Neuronal stem cell (in vitro differentiated cells): ENCODE measurements around the gene NFKBIZ.

Experiments used
- DNase-seq: peaks from one replicate; pipeline ENCODE4 v3.0.0-alpha.2; 2013; ENCODE audit warnings: low spot score
- H2AFZ ChIP-seq: one replicate; pipeline ENCODE4 v1.6.1; 2013; ENCODE audit warnings: mild to moderate bottlenecking, low read length, inconsistent platforms
- H2AK5ac ChIP-seq: 2 replicates; pipeline ENCODE4 v1.6.1; 2013; ENCODE audit warnings: low read depth, mild to moderate bottlenecking, inconsistent platforms, low read length, moderate library complexity, mixed read lengths
- H2BK120ac ChIP-seq: 2 replicates; pipeline ENCODE4 v1.6.1; 2013; ENCODE audit warnings: low read depth, mild to moderate bottlenecking, inconsistent platforms, low read length, moderate library complexity, mixed read lengths
- H2BK12ac ChIP-seq: one replicate; pipeline ENCODE4 v1.6.1; 2013; ENCODE audit warnings: low read length, inconsistent platforms
- H2BK15ac ChIP-seq: 2 replicates; pipeline ENCODE4 v1.6.1; 2013; ENCODE audit warnings: mild to moderate bottlenecking, low read length, inconsistent platforms, mixed read lengths
- H2BK5ac ChIP-seq: one replicate; pipeline ENCODE4 v1.6.1; 2013; ENCODE audit warnings: inconsistent platforms, mild to moderate bottlenecking, low read length, moderate library complexity
- H3K14ac ChIP-seq: one replicate; pipeline ENCODE4 v1.6.1; 2013; ENCODE audit warnings: low read length, inconsistent platforms
- H3K18ac ChIP-seq: 2 replicates; pipeline ENCODE4 v1.6.1; 2013; ENCODE audit warnings: low read length, inconsistent platforms
- H3K23ac ChIP-seq: 2 replicates; pipeline ENCODE4 v1.6.1; 2013; ENCODE audit warnings: low read depth, mild to moderate bottlenecking, mixed read lengths, low read length, inconsistent platforms; ENCODE audit not compliant: poor library complexity
- H3K27ac ChIP-seq: replicated peaks from 3 replicates; pipeline ENCODE4 v1.5.1; 2013; ENCODE audit warnings: low read length, inconsistent platforms
- H3K27me3 ChIP-seq, 3 experiments: 2 replicates each; pipeline ENCODE4 v1.6.1; 2013; ENCODE audit warnings: low read length in 3 of 3, mild to moderate bottlenecking in 2 of 3, inconsistent platforms in 1 of 3, low read depth in 1 of 3, mixed read lengths in 1 of 3, moderate library complexity in 1 of 3; ENCODE audit not compliant: control insufficient read depth in 3 of 3, insufficient read depth in 3 of 3
- H3K36me3 ChIP-seq, 2 donors: replicated peaks in 1 of 2; 2 replicates each; pipeline ENCODE4 v1.6.1; 2013; ENCODE audit warnings: low read length in 2 of 2; ENCODE audit not compliant: control insufficient read depth in 2 of 2, insufficient read depth in 2 of 2
- H3K4ac ChIP-seq: 2 replicates; pipeline ENCODE4 v1.6.1; 2013; ENCODE audit warnings: inconsistent platforms, mild to moderate bottlenecking, low read length, moderate library complexity
- H3K4me1 ChIP-seq, 2 donors: 1 replicate in 1 of 2; 2 replicates in 1 of 2; pipeline ENCODE4 v1.6.1; 2013; ENCODE audit warnings: low read length in 2 of 2, low read depth in 1 of 2; ENCODE audit not compliant: control insufficient read depth in 2 of 2, insufficient read depth in 1 of 2
- H3K4me2 ChIP-seq: one replicate; pipeline ENCODE4 v1.6.1; 2013; ENCODE audit warnings: mild to moderate bottlenecking, low read length, inconsistent platforms; ENCODE audit not compliant: insufficient read depth, poor library complexity, severe bottlenecking
- H3K4me3 ChIP-seq, 2 donors: 2 replicates each; pipeline ENCODE4 v1.5.1; 2013; ENCODE audit warnings: low read length in 2 of 2, mild to moderate bottlenecking in 2 of 2, inconsistent platforms in 1 of 2, moderate library complexity in 1 of 2
- H3K79me1 ChIP-seq: one replicate; pipeline ENCODE4 v1.6.1; 2013; ENCODE audit warnings: low read depth, mild to moderate bottlenecking, inconsistent platforms, low read length, moderate library complexity
- H3K9ac ChIP-seq: one replicate; pipeline ENCODE4 v1.6.1; 2013; ENCODE audit warnings: mild to moderate bottlenecking, low read depth, low read length, inconsistent platforms; ENCODE audit not compliant: poor library complexity
- H3K9me3 ChIP-seq, 2 donors: replicated peaks in 1 of 2; 2 replicates each; pipeline versions ENCODE3 to v1.6.1; 2013; ENCODE audit warnings: low read length in 2 of 2, mild to moderate bottlenecking in 2 of 2, inconsistent platforms in 1 of 2, low read depth in 1 of 2, mixed read lengths in 1 of 2, moderate library complexity in 1 of 2; ENCODE audit not compliant: control insufficient read depth in 2 of 2, insufficient read depth in 1 of 2
- H4K8ac ChIP-seq: one replicate; pipeline ENCODE4 v1.6.1; 2013; ENCODE audit warnings: low read depth, mild to moderate bottlenecking, inconsistent platforms, low read length, moderate library complexity
- H4K91ac ChIP-seq: one replicate; pipeline ENCODE4 v1.6.1; 2013; ENCODE audit warnings: low read length, low read depth, mild to moderate bottlenecking, inconsistent platforms; ENCODE audit not compliant: poor library complexity
- WGBS, 2 donors: extraction: QIAGEN DNeasy Blood & Tissue Kit; methylation state at CpG; one replicate each; pipeline ENCODE4 v1.1.7; 2013; ENCODE audit warnings: missing lambda C conversion rate in 2 of 2, mixed read lengths in 1 of 2; ENCODE audit not compliant: insufficient read length in 2 of 2, insufficient replicate concordance in 1 of 2; ENCODE audit errors: extremely low coverage in 2 of 2; 5-methylcytosine and 5-hydroxymethylcytosine counted together

Gene NFKBIZ

GRCh38 chr3:101821503-101821902, 27.8 kb upstream of the NFKBIZ start:
- Histone ChIP-seq H3K4me3 (no peak overlapping the region), H3K14ac (no peak overlapping the region), H2BK120ac (no peak overlapping the region), H3K27ac (no peak overlapping the region), H3K9me3 (no peaks in the 10 kb centered on the region), H3K36me3 (peaks cover 6 to 18% of the 10 kb centered on the region in 2 donors), H3K27me3 (no peaks in the 10 kb centered on the region), H4K91ac (no peak overlapping the region), H2BK5ac (no peak overlapping the region), H3K23ac (no peak overlapping the region), H3K79me1 (no peaks in the 10 kb centered on the region), H4K8ac (no peak overlapping the region), H3K4me2 (no peak overlapping the region), H2BK12ac (no peak overlapping the region), H2AFZ (no peak overlapping the region), H3K4ac (no peak overlapping the region), H2BK15ac (no peak overlapping the region), H3K4me1 (no peaks in the 10 kb centered on the region), H3K18ac (no peak overlapping the region), H3K9ac (no peak overlapping the region), H2AK5ac (no peak overlapping the region)
- DNase-seq: no peak
- no CpG with 5 or more reads among the region's 19 CpGs for WGBS, 2 donors

- no peaks in the 10 kb centered on the region for H3K27me3 ChIP-seq
- no peak overlapping the region for H3K18ac ChIP-seq
- no peak overlapping the region for H4K8ac ChIP-seq
- no peak overlapping the region for H3K14ac ChIP-seq
- H3K4me3 ChIP-seq: no peak overlapping the region
- H3K79me1 ChIP-seq: no peaks in the 10 kb centered on the region
- no peak overlapping the region for H2BK120ac ChIP-seq
- H2BK12ac ChIP-seq: no peak overlapping the region
- peaks cover 0 to 7% of the 10 kb centered on the region in 2 donors for H3K4me1 ChIP-seq
- H3K36me3 ChIP-seq: peaks cover 6 to 11% of the 10 kb centered on the region in 2 donors
- no peak overlapping the region for H3K4ac ChIP-seq
- WGBS, 2 donors: no CpG with 5 or more reads among the region's 5 CpGs
- no peak overlapping the region for H2BK15ac ChIP-seq
- H4K91ac ChIP-seq: no peak overlapping the region
- DNase-seq: no peak
- no peak overlapping the region for H2BK5ac ChIP-seq
- no peak overlapping the region for H2AFZ ChIP-seq
- H3K4me2 ChIP-seq: no peak overlapping the region
- H3K27ac ChIP-seq: no peak overlapping the region
- no peak overlapping the region for H3K23ac ChIP-seq
- no peak overlapping the region for H3K9ac ChIP-seq
- H3K9me3 ChIP-seq: no peaks in the 10 kb centered on the region
- no peak overlapping the region for H2AK5ac ChIP-seq
Measured at GRCh38 chr3:101823525-101823924, 25.8 kb upstream of the NFKBIZ start.

- Histone ChIP-seq H3K9ac (no peak overlapping the region), H2BK15ac (no peak overlapping the region), H3K18ac (no peak overlapping the region), H3K27me3 (no peaks in the 10 kb centered on the region), H3K14ac (no peak overlapping the region), H2BK12ac (no peak overlapping the region), H3K27ac (no peak overlapping the region), H4K8ac (no peak overlapping the region), H2AK5ac (no peak overlapping the region), H3K36me3 (peaks cover 6 to 11% of the 10 kb centered on the region in 2 donors), H2BK120ac (no peak overlapping the region), H3K4ac (no peak overlapping the region), H2BK5ac (no peak overlapping the region), H3K4me3 (no peak overlapping the region), H3K23ac (no peak overlapping the region), H3K4me2 (no peak overlapping the region), H3K4me1 (peaks cover 5 to 16% of the 10 kb centered on the region in 2 donors), H2AFZ (no peak overlapping the region), H4K91ac (no peak overlapping the region), H3K79me1 (no peaks in the 10 kb centered on the region), H3K9me3 (no peaks in the 10 kb centered on the region)
- DNase-seq: no peak
- no CpG with 5 or more reads among the region's 3 CpGs for WGBS, 2 donors
Measured at GRCh38 chr3:101824702-101825101, 24.6 kb upstream of the NFKBIZ start.

GRCh38 chr3:101825904-101826445, 23.3 kb upstream of the NFKBIZ start:
- H4K91ac ChIP-seq: no peak overlapping the region
- no peak overlapping the region for H2BK120ac ChIP-seq
- no peak overlapping the region for H4K8ac ChIP-seq
- H2BK5ac ChIP-seq: no peak overlapping the region
- H3K4ac ChIP-seq: no peak overlapping the region
- no peak overlapping the region for H3K18ac ChIP-seq
- no CpG with 5 or more reads among the region's 2 CpGs for WGBS, 2 donors
- no peak overlapping the region for H3K9ac ChIP-seq
- H3K14ac ChIP-seq: no peak overlapping the region
- H3K23ac ChIP-seq: no peak overlapping the region
- DNase-seq: no peak
- H2BK12ac ChIP-seq: no peak overlapping the region
- H2AK5ac ChIP-seq: no peak overlapping the region
- no peak overlapping the region for H3K27ac ChIP-seq
- H2BK15ac ChIP-seq: no peak overlapping the region
- H3K79me1 ChIP-seq: no peaks in the 10 kb centered on the region
- peaks cover 6 to 11% of the 10 kb centered on the region in 2 donors for H3K36me3 ChIP-seq
- H3K27me3 ChIP-seq: no peaks in the 10 kb centered on the region
- H2AFZ ChIP-seq: no peak overlapping the region
- peaks cover 5 to 16% of the 10 kb centered on the region in 2 donors for H3K4me1 ChIP-seq
- no peak overlapping the region for H3K4me2 ChIP-seq
- H3K9me3 ChIP-seq: no peaks in the 10 kb centered on the region
- no peak overlapping the region for H3K4me3 ChIP-seq
